Measurements from ENCODE around the gene KIF21A. TPM values are rescaled to one million over a fixed set of nuclear protein-coding genes. Genes with fewer than 3 reads are reported as not detected.
A peak's percentile ranks its signal among the peaks of the same experiment; 100 is the strongest.

KIF21A gene, protein sequence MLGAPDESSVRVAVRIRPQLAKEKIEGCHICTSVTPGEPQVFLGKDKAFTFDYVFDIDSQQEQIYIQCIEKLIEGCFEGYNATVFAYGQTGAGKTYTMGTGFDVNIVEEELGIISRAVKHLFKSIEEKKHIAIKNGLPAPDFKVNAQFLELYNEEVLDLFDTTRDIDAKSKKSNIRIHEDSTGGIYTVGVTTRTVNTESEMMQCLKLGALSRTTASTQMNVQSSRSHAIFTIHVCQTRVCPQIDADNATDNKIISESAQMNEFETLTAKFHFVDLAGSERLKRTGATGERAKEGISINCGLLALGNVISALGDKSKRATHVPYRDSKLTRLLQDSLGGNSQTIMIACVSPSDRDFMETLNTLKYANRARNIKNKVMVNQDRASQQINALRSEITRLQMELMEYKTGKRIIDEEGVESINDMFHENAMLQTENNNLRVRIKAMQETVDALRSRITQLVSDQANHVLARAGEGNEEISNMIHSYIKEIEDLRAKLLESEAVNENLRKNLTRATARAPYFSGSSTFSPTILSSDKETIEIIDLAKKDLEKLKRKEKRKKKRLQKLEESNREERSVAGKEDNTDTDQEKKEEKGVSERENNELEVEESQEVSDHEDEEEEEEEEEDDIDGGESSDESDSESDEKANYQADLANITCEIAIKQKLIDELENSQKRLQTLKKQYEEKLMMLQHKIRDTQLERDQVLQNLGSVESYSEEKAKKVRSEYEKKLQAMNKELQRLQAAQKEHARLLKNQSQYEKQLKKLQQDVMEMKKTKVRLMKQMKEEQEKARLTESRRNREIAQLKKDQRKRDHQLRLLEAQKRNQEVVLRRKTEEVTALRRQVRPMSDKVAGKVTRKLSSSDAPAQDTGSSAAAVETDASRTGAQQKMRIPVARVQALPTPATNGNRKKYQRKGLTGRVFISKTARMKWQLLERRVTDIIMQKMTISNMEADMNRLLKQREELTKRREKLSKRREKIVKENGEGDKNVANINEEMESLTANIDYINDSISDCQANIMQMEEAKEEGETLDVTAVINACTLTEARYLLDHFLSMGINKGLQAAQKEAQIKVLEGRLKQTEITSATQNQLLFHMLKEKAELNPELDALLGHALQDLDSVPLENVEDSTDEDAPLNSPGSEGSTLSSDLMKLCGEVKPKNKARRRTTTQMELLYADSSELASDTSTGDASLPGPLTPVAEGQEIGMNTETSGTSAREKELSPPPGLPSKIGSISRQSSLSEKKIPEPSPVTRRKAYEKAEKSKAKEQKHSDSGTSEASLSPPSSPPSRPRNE (N-terminal part only)
- polyA plus RNA-seq (2011; rRNA removed) (0.69 and 2.1 TPM in 2 replicates), polyA minus RNA-seq (2011; rRNA and poly(A)+ RNA removed) (1.6 and 2.2 TPM in 2 replicates)

DNA sequence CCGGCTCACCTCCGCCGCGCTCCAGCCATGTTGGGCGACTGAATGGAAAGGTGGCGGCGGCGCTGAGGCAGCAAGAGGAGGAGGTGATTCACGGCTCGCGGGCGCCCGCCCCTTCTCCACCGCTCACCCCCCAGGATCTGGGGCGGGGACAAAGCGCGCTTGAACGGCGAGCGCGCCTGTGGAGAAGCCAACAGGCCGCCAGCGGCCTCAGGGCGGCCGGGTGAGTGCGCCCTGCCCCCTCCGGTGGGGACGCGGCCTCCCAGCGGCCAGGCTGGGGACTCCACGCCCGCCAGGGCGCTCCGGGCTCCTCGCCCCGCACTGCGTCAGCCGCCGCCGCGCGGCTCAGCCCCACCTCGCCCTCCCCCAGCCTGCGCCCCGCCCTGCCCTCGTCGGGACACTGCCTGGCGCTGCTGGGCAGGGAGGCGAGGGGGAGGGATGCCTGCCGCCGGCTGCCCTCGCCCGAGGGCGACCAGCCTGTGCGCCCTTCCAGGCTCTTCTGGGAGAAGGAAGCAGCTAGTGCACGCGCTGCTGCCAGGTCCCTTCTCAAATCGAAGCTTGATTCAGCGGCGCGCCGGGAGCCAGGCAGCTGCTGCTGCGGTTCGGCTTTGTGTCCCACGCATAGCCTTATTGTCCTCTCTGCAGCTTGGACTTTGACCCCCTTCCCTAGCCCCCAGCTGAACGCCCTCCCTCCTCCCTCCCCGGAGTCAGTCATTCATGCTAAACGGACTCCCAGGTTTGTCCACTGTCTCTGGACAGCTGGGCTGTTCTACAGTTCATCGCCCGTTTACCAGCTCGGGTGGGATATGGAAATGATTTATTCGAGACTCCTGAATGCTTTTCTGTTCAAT, at the start of gene KIF21A:
TSS of gene KIF21A (minus strand) at position 40 of the 848 bp plus-strand sequence. CDS start 150 bp downstream, outside the sequence.
- ChIA-PET CTCF (interaction anchor here (0.7 to 2.0 kb wide), 5 partner anchors 9 to 40 kb away, joined by 3 to 4 read pairs (median 3); no protein-coding TSS in a partner anchor), POLR2A (no interaction called here)
- TF ChIP-seq, protein P1, sequence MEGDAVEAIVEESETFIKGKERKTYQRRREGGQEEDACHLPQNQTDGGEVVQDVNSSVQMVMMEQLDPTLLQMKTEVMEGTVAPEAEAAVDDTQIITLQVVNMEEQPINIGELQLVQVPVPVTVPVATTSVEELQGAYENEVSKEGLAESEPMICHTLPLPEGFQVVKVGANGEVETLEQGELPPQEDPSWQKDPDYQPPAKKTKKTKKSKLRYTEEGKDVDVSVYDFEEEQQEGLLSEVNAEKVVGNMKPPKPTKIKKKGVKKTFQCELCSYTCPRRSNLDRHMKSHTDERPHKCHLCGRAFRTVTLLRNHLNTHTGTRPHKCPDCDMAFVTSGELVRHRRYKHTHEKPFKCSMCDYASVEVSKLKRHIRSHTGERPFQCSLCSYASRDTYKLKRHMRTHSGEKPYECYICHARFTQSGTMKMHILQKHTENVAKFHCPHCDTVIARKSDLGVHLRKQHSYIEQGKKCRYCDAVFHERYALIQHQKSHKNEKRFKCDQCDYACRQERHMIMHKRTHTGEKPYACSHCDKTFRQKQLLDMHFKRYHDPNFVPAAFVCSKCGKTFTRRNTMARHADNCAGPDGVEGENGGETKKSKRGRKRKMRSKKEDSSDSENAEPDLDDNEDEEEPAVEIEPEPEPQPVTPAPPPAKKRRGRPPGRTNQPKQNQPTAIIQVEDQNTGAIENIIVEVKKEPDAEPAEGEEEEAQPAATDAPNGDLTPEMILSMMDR (IDR thresholded peaks at IDR 0.05; ENCODE audit: insufficient read depth, low read depth, low read length), result peak; percentile 39
- Histone ChIP-seq H3K36me3 (ENCODE audit: control insufficient read depth, insufficient read depth, low read length) (no peaks in the 10 kb centered on the region), H3K4me3 (ENCODE audit: low read depth, low read length) (peak within 1 kb of the TSS; percentile 68), H3K27me3 (ENCODE audit: control insufficient read depth, insufficient read depth, low read length) (no peaks in the 10 kb centered on the region)
- peak; percentile 55 for DNase-seq (ENCODE audit: low read depth)

DNA sequence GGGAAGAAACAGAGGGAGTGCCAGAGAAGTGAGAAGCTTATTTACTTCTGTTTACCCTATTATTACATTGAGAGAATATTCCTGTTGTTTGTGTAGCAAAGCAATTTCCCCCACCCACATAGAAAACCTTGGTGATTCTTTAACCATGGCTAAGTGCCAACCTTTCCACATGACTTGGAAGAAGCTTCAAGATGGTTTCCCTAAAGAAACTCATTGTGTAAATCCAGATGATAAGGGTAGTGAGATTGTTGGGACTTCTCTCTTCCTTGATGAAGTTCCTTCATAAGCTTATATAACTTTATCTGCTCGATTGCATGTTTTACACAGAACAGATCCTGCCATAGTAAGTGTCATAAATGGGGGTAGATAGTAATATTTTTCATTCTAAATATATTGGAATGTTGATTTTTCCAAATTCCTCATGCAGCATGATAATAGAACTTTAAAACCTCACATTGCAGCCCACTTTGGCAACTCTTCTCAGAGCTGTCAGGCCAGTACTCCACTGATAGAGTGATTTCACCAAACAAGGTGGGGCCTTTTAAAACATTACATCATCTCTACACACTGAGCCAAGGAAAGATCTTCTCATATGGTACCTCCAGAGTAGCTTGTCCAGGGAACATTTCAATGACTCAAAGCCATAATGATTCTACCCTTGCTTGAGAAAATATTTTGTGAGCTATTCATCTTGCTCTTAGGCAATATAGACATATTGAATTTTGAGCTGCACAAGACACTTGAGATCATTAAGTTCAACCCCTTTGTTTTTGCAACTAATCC, 47.8 kb upstream of the KIF21A start:
- ChIA-PET CTCF (no interaction called here), POLR2A (no interaction called here)
- Histone ChIP-seq H3K4me3 (ENCODE audit: low read depth, low read length) (no peak overlapping the region), H3K27me3 (ENCODE audit: control insufficient read depth, insufficient read depth, low read length) (no peaks in the 10 kb centered on the region), H3K36me3 (ENCODE audit: control insufficient read depth, insufficient read depth, low read length) (no peaks in the 10 kb centered on the region)
- TF ChIP-seq, protein P1 (IDR thresholded peaks at IDR 0.05; ENCODE audit: insufficient read depth, low read depth, low read length), result no peak
- DNase-seq (ENCODE audit: low read depth), result no peak

DNA sequence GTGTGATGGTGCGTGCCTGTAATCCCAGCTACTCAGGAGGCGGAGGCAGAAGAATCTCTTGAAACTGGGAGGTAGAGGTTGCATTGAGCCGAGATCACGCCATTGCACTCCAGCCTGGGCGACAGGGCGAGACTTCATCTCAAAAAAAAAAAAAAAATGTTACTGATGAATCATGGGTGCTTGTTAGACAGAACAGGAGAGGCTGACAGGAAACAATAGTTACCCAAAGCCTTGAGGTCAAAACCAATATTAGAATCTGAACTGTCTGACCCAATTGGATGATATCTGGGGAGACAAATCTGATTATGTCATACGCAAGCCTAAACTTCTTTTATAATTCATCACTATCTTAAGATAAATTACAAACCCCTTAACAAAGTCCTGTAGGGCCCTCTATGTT, 40.7 kb upstream of the KIF21A start:
- POLR2A ChIA-PET, result no interaction called here

DNA sequence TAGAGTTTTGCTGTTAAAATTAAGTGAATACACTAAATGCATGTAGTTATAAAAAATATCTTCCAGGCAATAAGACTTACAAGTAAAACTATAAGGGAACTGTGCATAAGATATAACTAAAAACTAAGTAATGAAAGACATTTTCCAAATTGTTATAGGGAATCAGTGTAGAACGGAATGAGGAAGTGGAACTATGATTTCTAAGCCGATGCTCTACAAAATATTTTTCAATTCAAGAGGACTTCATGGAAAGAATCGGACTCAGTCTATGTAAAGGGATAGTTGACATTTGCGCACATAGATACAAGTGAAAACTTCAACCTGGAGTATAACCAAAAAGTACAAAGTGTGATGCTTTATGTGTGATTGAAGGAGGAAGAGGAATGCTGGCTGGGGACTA, 40.1 kb upstream of the KIF21A start:
- no peaks in the 10 kb centered on the region for H3K36me3 ChIP-seq (ENCODE audit: control insufficient read depth, insufficient read depth, low read length)
- TF ChIP-seq, protein P1 (IDR thresholded peaks at IDR 0.05; ENCODE audit: insufficient read depth, low read depth, low read length), result no peak
- POLR2A ChIA-PET, result no interaction called here
- H3K4me3 ChIP-seq (ENCODE audit: low read depth, low read length), result no peak overlapping the region
- no peak for DNase-seq (ENCODE audit: low read depth)
- H3K27me3 ChIP-seq (ENCODE audit: control insufficient read depth, insufficient read depth, low read length), result no peaks in the 10 kb centered on the region
- CTCF ChIA-PET, result no interaction called here

More for the DNA sequence above, 40.7 kb upstream of the KIF21A start:
- H3K36me3 ChIP-seq (ENCODE audit: control insufficient read depth, insufficient read depth, low read length), result no peaks in the 10 kb centered on the region
- TF ChIP-seq, protein P1 (IDR thresholded peaks at IDR 0.05; ENCODE audit: insufficient read depth, low read depth, low read length), result no peak
- no peak for DNase-seq (ENCODE audit: low read depth)
- no peaks in the 10 kb centered on the region for H3K27me3 ChIP-seq (ENCODE audit: control insufficient read depth, insufficient read depth, low read length)
- CTCF ChIA-PET, result no interaction called here
- no peak overlapping the region for H3K4me3 ChIP-seq (ENCODE audit: low read depth, low read length)
